GM19397 (cell line): ENCODE measurements around the gene ANKH.

Experiments
- ATAC-seq: cut with Tn5 transposase; IDR thresholded peaks from one replicate; pipeline ENCODE4 v1.9.1; 2021; ENCODE audit warnings: mild to moderate bottlenecking, moderate library complexity; ENCODE audit not compliant: unreplicated experiment

The ANKH gene

GRCh38 chr5:14720236-14720923, 151.2 kb downstream of the ANKH start:
- ATAC-seq: no peak

- no peak for ATAC-seq
Observed at GRCh38 chr5:14718778-14719177, 152.8 kb downstream of the ANKH start.

- no peak for ATAC-seq
Observed at GRCh38 chr5:14716755-14717752, 154.5 kb downstream of the ANKH start.

- ATAC-seq: no peak
Observed at GRCh38 chr5:14715481-14715880, 156.1 kb downstream of the ANKH start.

- ATAC-seq: no peak
Observed at GRCh38 chr5:14714706-14715105, 156.9 kb downstream of the ANKH start.

GRCh38 chr5:14713476-14714390, 157.8 kb downstream of the ANKH start:
- no peak for ATAC-seq

GRCh38 chr5:14712666-14713065, 158.9 kb downstream of the ANKH start:
- ATAC-seq: no peak

- ATAC-seq: no peak
Observed at GRCh38 chr5:14712131-14712530, 159.4 kb downstream of the ANKH start.

- no peak for ATAC-seq
Observed at GRCh38 chr5:14710313-14710994, 161.1 kb downstream of the ANKH start.

GRCh38 chr5:14708551-14708950, 163.0 kb downstream of the ANKH start:
- no peak for ATAC-seq

GRCh38 chr5:14707811-14708390, 163.7 kb downstream of the ANKH start:
- no peak for ATAC-seq

- no peak for ATAC-seq
Observed at GRCh38 chr5:14706615-14707021, 165.0 kb downstream of the ANKH start.

GRCh38 chr5:14705556-14705955, 166.0 kb downstream of the ANKH start:
- ATAC-seq: no peak

GRCh38 chr5:14702238-14702839, 169.2 kb downstream of the ANKH start:
- no peak for ATAC-seq

- ATAC-seq: no peak
Observed at GRCh38 chr5:14701556-14701955, 170.0 kb downstream of the ANKH start.

GRCh38 chr5:14700478-14701436, 170.8 kb downstream of the ANKH start:
- no peak for ATAC-seq

GRCh38 chr5:14699807-14700400, 171.7 kb downstream of the ANKH start:
- ATAC-seq: no peak

GRCh38 chr5:14699159-14699558, 172.4 kb downstream of the ANKH start:
- ATAC-seq: no peak
